ENCODE data around the gene ATP4B.

GRCh38 chr13:113616991-113617749 lies 40.8 kb downstream of the ATP4B start:
- TF ChIP-seq CTCF (conservative IDR thresholded peaks at IDR 0.05; ENCODE audit: low read length) (no peak), EZH2phosphoT487 (IDR thresholded peaks at IDR 0.05; ENCODE audit: borderline replicate concordance, low read depth, low read length) (no peak)
